ENCODE results near the gene BRD8.
"Not testable (repeated sequence)": the region's sequence is repeated elsewhere in the genome, so short reads cannot be mapped to it uniquely, and the experiment has no call there.

BRD8 gene

GRCh38 chr5:138178516-138179276 lies at the start of gene BRD8, which contains the start of gene KIF20A:
Gene BRD8, minus strand, starts transcription at chr5:138178630. Its CDS starts 16 bp downstream, at chr5:138178614.
Gene KIF20A, plus strand, starts transcription at chr5:138179112. Its CDS starts 569 bp downstream, at chr5:138179681.
- DNase-seq, result peak; percentile 76 to 89 (median 83)

- no peak for DNase-seq
These were observed 48.5 kb upstream of the BRD8 start for GRCh38 chr5:138226910-138227309.

GRCh38 chr5:138224712-138225111 lies 46.3 kb upstream of the BRD8 start:
- no peak for DNase-seq

- DNase-seq, result no peak
These were observed 45.1 kb upstream of the BRD8 start for GRCh38 chr5:138223532-138223931.

GRCh38 chr5:138216799-138217198 lies 38.4 kb upstream of the BRD8 start:
- no peak for DNase-seq

GRCh38 chr5:138213161-138214029 lies 35.0 kb upstream of the BRD8 start, which contains the start of gene CDC23:
Gene CDC23, minus strand, starts transcription at chr5:138213323. Its CDS starts 11 bp downstream, at chr5:138213312.
- peak; percentile 74 to 94 (median 90) for DNase-seq

- no peak for DNase-seq
These were observed 34.4 kb upstream of the BRD8 start for GRCh38 chr5:138212828-138213160.

GRCh38 chr5:138210985-138211384 lies 32.6 kb upstream of the BRD8 start:
- no peak for DNase-seq

GRCh38 chr5:138193859-138194258 lies 15.4 kb upstream of the BRD8 start:
- not testable (repeated sequence) for DNase-seq

GRCh38 chr5:138192826-138193225 lies 14.4 kb upstream of the BRD8 start:
- no peak for DNase-seq

- no peak for DNase-seq
These were observed 10.2 kb upstream of the BRD8 start for GRCh38 chr5:138188626-138189025.

- DNase-seq, result no peak
These were observed 7.6 kb upstream of the BRD8 start for GRCh38 chr5:138186002-138186447.

- DNase-seq, result no peak
These were observed 4.4 kb upstream of the BRD8 start for GRCh38 chr5:138182808-138183207.

- no peak for DNase-seq
These were observed 2.4 kb upstream of the BRD8 start for GRCh38 chr5:138180841-138181240.

GRCh38 chr5:138180183-138180782 lies 1.9 kb upstream of the BRD8 start:
- DNase-seq, result peak in 3 of 6 experiments; percentile 9 to 33 (median 12)

- no peak for DNase-seq
These were observed 937 bp upstream of the BRD8 start for GRCh38 chr5:138179277-138179857.

- peak in 2 of 6 experiments; percentile 13 to 14 for DNase-seq
These were observed 402 bp downstream of the BRD8 start for GRCh38 chr5:138177941-138178515.

- DNase-seq, result no peak
These were observed 8.1 kb downstream of the BRD8 start for GRCh38 chr5:138170299-138170698.

GRCh38 chr5:138169124-138169523 lies 9.3 kb downstream of the BRD8 start:
- DNase-seq, result no peak

- no peak for DNase-seq
These were observed 14.7 kb downstream of the BRD8 start for GRCh38 chr5:138163721-138164120.

GRCh38 chr5:138160706-138161105 lies 17.7 kb downstream of the BRD8 start:
- DNase-seq, result no peak

GRCh38 chr5:138159666-138160065 lies 18.8 kb downstream of the BRD8 start:
- DNase-seq, result no peak
